Keratinocyte (primary cell): ENCODE data around the gene PFN4. TPM values are rescaled to one million over a fixed set of nuclear protein-coding genes. Genes with fewer than 3 reads are reported as not detected.

Source experiments
- DNase-seq: peaks from one replicate; pipeline ENCODE4 v3.0.0-alpha.2; 2011; ENCODE audit warnings: low read depth, missing footprints, low spot score
- FAIRE-seq: peaks from 2 replicates; lab custom pipeline; 2011; peaks lifted over from hg19 to GRCh38; lab: Jason Lieb, UNC
- H2AFZ ChIP-seq: 2 replicates; pipeline ENCODE4 v1.6.0; 2012; ENCODE audit warnings: low read length, control low read depth, inconsistent platforms; ENCODE audit not compliant: control insufficient read depth
- H3K27ac ChIP-seq: 2 replicates; pipeline ENCODE4 v1.5.1; 2011; ENCODE audit warnings: low read length; ENCODE audit not compliant: control insufficient read depth, insufficient read depth
- H3K27me3 ChIP-seq: 3 replicates; pipeline ENCODE4 v1.6.0; 2011; ENCODE audit warnings: low read length; ENCODE audit not compliant: control insufficient read depth, insufficient read depth; ENCODE audit errors: extremely low read depth
- H3K36me3 ChIP-seq, 2 experiments: 2 replicates in 1 of 2; 3 replicates in 1 of 2; pipeline ENCODE4 v1.5.1; 2011; ENCODE audit warnings: low read length in 2 of 2, mild to moderate bottlenecking in 1 of 2; ENCODE audit not compliant: control insufficient read depth in 2 of 2, insufficient read depth in 2 of 2; ENCODE audit errors: extremely low read depth in 1 of 2
- H3K4me1 ChIP-seq: 3 replicates; pipeline ENCODE4 v1.5.1; 2011; ENCODE audit warnings: low read length; ENCODE audit not compliant: control insufficient read depth, insufficient read depth; ENCODE audit errors: extremely low read depth
- H3K4me2 ChIP-seq: 3 replicates; pipeline ENCODE4 v1.6.0; 2011; ENCODE audit warnings: low read depth, low read length; ENCODE audit not compliant: control insufficient read depth, insufficient read depth; ENCODE audit errors: extremely low read depth
- H3K4me3 ChIP-seq, 3 experiments: fragments of 200-600 bp in 1 of 3; sonication (generic) in 1 of 3; 2 replicates in 2 of 3; 3 replicates in 1 of 3; pipeline ENCODE4 v1.5.1; 2011 to 2016; ENCODE audit warnings: low read length in 3 of 3, mild to moderate bottlenecking in 3 of 3, control low read depth in 2 of 3, inconsistent platforms in 1 of 3, low read depth in 1 of 3, mixed read lengths in 1 of 3, mixed run types in 1 of 3, moderate library complexity in 1 of 3; ENCODE audit not compliant: control insufficient read depth in 2 of 3, insufficient read depth in 2 of 3; ENCODE audit errors: extremely low read depth in 1 of 3
- H3K79me2 ChIP-seq: 2 replicates; pipeline ENCODE4 v1.6.0; 2012; ENCODE audit warnings: low read length; ENCODE audit not compliant: control insufficient read depth, insufficient read depth
- H3K9ac ChIP-seq: 3 replicates; pipeline ENCODE4 v1.6.0; 2011; ENCODE audit warnings: low read length; ENCODE audit not compliant: control insufficient read depth, insufficient read depth; ENCODE audit errors: extremely low read depth
- H3K9me1 ChIP-seq: 3 replicates; pipeline ENCODE4 v1.6.0; 2011; ENCODE audit warnings: low read length; ENCODE audit not compliant: control insufficient read depth, insufficient read depth; ENCODE audit errors: extremely low read depth
- H3K9me3 ChIP-seq: 2 replicates; pipeline ENCODE4 v1.5.1; 2012; ENCODE audit warnings: low read depth, low read length; ENCODE audit not compliant: control insufficient read depth
- H4K20me1 ChIP-seq: 3 replicates; pipeline ENCODE4 v1.6.0; 2011; ENCODE audit warnings: low read length; ENCODE audit not compliant: control insufficient read depth, insufficient read depth; ENCODE audit errors: extremely low read depth
- EZH2 ChIP-seq: IDR thresholded peaks from one replicate; pipeline ENCODE4 v1.6.1; 2012; ENCODE audit warnings: inconsistent platforms, mild to moderate bottlenecking, low read length, moderate library complexity
- dilution Hi-C: fragments of 300-500 bp; cut with MboI; formaldehyde crosslinking; loops from one replicate; pipeline ENCODE4 v1.7.0; 2020; ENCODE audit warnings: low sequenced_read_pairs; ENCODE audit not compliant: extremely low pct_ligation_motif_present
- polyA plus RNA-seq, 5 experiments: library from polyadenylated mRNA; depleted of rRNA in 3 of 5; stranded (reverse) in 3 of 5; stranded (forward) in 1 of 5; unstranded in 1 of 5; fragments of >200 nt; gene quantifications; 1 replicate in 1 of 5; 2 replicates in 3 of 5; 3 replicates in 1 of 5; pipeline versions ENCODE4 v1.2.1 to v1.2.3, GENCODE V29; 2011 to 2012; ENCODE audit warnings: missing spikeins in 2 of 5, low read depth in 1 of 5, low replicate concordance in 1 of 5
- TF ChIP-seq, protein P1 (sequence below), 3 experiments: IDR thresholded peaks in 1 of 3; conservative IDR thresholded peaks in 1 of 3; optimal IDR thresholded peaks in 1 of 3; 2 replicates in 2 of 3; 3 replicates in 1 of 3; pipeline versions ENCODE3 to v1.5.1; 2011; ENCODE audit warnings: low read length in 3 of 3, mild to moderate bottlenecking in 3 of 3, moderate library complexity in 2 of 3, control low read depth in 1 of 3, inconsistent platforms in 1 of 3; ENCODE audit not compliant: insufficient read depth in 2 of 3; ENCODE audit errors: extremely low read depth in 1 of 3

Gene PFN4
- polyA plus RNA-seq, 1 donor (not counting 4 experiments of a cell fraction or from before 2014, with no cell fraction given), result 0.16 TPM

DNA sequence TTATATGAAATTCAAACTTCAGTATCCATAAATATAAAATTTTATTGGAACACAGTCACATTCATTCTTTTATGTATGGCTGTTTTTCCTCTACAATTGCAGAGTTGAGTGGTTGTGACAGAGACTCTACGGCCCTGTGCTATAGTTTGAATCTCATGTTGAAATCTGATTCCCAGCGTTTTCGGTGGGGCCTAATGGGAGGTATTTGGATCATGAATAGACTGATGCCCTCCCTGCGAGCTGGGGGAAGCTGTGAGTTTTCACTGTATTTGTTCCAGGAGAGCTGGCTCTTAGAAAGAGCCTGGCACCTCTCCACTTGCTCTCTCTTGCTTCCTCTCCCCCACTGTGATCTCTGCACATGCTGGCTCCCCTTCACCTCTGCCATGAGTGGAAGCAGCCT lies 1.7 kb downstream of the PFN4 start:
- TF ChIP-seq, protein P1, sequence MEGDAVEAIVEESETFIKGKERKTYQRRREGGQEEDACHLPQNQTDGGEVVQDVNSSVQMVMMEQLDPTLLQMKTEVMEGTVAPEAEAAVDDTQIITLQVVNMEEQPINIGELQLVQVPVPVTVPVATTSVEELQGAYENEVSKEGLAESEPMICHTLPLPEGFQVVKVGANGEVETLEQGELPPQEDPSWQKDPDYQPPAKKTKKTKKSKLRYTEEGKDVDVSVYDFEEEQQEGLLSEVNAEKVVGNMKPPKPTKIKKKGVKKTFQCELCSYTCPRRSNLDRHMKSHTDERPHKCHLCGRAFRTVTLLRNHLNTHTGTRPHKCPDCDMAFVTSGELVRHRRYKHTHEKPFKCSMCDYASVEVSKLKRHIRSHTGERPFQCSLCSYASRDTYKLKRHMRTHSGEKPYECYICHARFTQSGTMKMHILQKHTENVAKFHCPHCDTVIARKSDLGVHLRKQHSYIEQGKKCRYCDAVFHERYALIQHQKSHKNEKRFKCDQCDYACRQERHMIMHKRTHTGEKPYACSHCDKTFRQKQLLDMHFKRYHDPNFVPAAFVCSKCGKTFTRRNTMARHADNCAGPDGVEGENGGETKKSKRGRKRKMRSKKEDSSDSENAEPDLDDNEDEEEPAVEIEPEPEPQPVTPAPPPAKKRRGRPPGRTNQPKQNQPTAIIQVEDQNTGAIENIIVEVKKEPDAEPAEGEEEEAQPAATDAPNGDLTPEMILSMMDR (optimal IDR thresholded peaks at IDR 0.05 in 1 of 3, IDR thresholded peaks at IDR 0.05 in 1 of 3, conservative IDR thresholded peaks at IDR 0.05 in 1 of 3; ENCODE audit: extremely low read depth in 1 of 3, insufficient read depth in 2 of 3, low read length in 3 of 3), result no peak
- no peak for TF ChIP-seq EZH2
- no peaks in the 10 kb centered on the region for H3K27me3 ChIP-seq
- H3K27ac ChIP-seq, result no peak overlapping the region
- H3K4me2 ChIP-seq, result no peak overlapping the region
- H3K9me3 ChIP-seq, result no peaks in the 10 kb centered on the region
- no peak overlapping the region for H3K9ac ChIP-seq
- no peak overlapping the region for H2AFZ ChIP-seq
- H3K79me2 ChIP-seq, result no peaks in the 10 kb centered on the region
- H3K9me1 ChIP-seq, result no peaks in the 10 kb centered on the region
- FAIRE-seq (no peak), DNase-seq (no peak)
- no peaks in the 10 kb centered on the region for H4K20me1 ChIP-seq
- H3K4me3 ChIP-seq, result no peak overlapping the region
- dilution Hi-C loops, result no loop called here
- H3K36me3 ChIP-seq, result no peaks in the 10 kb centered on the region
- peaks cover 7% of the 10 kb centered on the region for H3K4me1 ChIP-seq

DNA sequence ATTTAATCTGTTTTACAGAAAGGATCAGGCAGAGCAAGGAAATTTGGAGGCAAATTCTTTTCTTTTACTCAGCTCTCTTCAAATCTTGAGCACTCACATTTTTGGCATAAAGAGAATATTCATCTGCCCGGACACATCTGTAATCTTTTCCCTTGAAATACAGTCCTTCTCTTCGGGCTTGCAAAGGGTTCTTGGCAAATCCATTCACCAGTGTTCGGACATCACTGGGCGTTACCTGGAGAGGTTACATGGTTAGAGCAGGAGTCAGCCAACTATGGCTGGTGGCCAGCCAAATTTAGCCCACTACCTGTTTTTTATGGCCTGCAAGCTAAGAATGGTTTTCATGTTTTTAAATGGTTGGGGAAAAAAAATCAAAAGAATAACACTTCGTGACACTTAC lies 2.1 kb downstream of the PFN4 start:
- Histone ChIP-seq H3K9me1 (no peaks in the 10 kb centered on the region), H3K4me2 (no peak overlapping the region), H3K4me3 (no peak overlapping the region), H3K79me2 (no peaks in the 10 kb centered on the region), H2AFZ (no peak overlapping the region), H4K20me1 (no peaks in the 10 kb centered on the region), H3K36me3 (no peaks in the 10 kb centered on the region), H3K27me3 (no peaks in the 10 kb centered on the region), H3K27ac (no peak overlapping the region), H3K4me1 (peaks cover 7% of the 10 kb centered on the region), H3K9ac (no peak overlapping the region), H3K9me3 (no peaks in the 10 kb centered on the region)
- FAIRE-seq (no peak), DNase-seq (no peak)
- dilution Hi-C loops, result no loop called here
- TF ChIP-seq EZH2, result no peak
- TF ChIP-seq, protein P1 (optimal IDR thresholded peaks at IDR 0.05 in 1 of 3, IDR thresholded peaks at IDR 0.05 in 1 of 3, conservative IDR thresholded peaks at IDR 0.05 in 1 of 3; ENCODE audit: extremely low read depth in 1 of 3, insufficient read depth in 2 of 3, low read length in 3 of 3), result no peak
